ENCODE measurements around the gene KRTAP12-2.

DNA sequence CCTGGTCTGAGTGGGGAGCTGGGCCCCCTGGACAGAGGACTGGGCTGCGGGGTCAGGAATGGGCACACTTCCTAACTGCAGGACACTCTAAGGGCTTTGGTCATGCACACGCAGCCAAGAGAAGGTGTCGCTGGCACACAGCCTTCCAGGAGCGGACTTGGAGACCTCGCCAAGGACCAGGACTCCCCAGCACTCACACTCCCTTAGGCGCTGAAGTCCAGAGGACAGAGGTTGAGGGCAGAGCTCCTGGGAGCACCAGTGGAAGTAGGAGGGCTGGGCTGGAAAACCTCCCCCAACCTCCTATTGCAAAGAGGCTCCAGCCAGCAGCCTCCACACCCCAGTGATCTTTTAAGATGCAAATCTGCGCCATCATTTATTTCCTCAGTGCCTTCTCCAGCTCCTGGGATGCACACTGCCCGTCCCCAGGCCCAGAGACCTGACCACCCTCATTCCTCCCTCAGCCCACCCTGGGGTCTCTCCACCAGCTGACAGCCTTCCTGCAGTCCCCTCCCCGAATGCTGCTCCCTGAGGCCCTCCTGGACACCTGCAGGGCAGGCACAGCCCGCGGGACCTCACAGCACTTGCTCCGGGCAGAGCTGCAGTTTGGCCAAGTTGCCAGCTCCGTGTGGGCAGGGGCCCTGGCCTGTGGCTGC lies 41.6 kb upstream of the KRTAP12-2 start:
- TF ChIP-seq, protein P1, sequence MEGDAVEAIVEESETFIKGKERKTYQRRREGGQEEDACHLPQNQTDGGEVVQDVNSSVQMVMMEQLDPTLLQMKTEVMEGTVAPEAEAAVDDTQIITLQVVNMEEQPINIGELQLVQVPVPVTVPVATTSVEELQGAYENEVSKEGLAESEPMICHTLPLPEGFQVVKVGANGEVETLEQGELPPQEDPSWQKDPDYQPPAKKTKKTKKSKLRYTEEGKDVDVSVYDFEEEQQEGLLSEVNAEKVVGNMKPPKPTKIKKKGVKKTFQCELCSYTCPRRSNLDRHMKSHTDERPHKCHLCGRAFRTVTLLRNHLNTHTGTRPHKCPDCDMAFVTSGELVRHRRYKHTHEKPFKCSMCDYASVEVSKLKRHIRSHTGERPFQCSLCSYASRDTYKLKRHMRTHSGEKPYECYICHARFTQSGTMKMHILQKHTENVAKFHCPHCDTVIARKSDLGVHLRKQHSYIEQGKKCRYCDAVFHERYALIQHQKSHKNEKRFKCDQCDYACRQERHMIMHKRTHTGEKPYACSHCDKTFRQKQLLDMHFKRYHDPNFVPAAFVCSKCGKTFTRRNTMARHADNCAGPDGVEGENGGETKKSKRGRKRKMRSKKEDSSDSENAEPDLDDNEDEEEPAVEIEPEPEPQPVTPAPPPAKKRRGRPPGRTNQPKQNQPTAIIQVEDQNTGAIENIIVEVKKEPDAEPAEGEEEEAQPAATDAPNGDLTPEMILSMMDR (IDR thresholded peaks at IDR 0.05), result no peak
- TF ChIP-seq POLR2A (IDR thresholded peaks at IDR 0.05), result no peak
